ENCODE results near the gene RHBDF2.

- TF ChIP-seq CTCF (optimal IDR thresholded peaks at IDR 0.05 in 1 of 3, IDR thresholded peaks at IDR 0.05 in 1 of 3, conservative IDR thresholded peaks at IDR 0.05 in 1 of 3; ENCODE audit: extremely low read depth in 1 of 3, insufficient read depth in 2 of 3, low read length in 3 of 3) (no peak), EZH2 (IDR thresholded peaks at IDR 0.05; ENCODE audit: low read length) (no peak)
Measured at GRCh38 chr17:76524598-76525512, 23.6 kb upstream of the RHBDF2 start.

All from keratinocyte (primary cell).